G401 (cell line): ENCODE data around the gene DAB2IP. TPM values are rescaled to one million over a fixed set of nuclear protein-coding genes. Genes with fewer than 3 reads are reported as not detected.

Experiments
- DNase-seq: peaks from one replicate; pipeline ENCODE4 v3.0.0-alpha.2; 2015; ENCODE audit warnings: low spot score
- in situ Hi-C: cut with HindIII; loops from 2 replicates; pipeline ENCODE4 v1.10.0; 2016; ENCODE audit warnings: low sequenced_read_pairs, mixed read lengths
- total RNA-seq: library from RNA; depleted of rRNA; stranded (reverse); fragments of >200 nt; shearing (Covaris generic); gene quantifications from 2 replicates; pipeline ENCODE4 v1.2.3, GENCODE V29; 2014

Gene DAB2IP
- total RNA-seq, 1 experiment from 2014 or later = 44.9 TPM

- in situ Hi-C loops = no loop called here
- DNase-seq = peak; percentile 93
Measured at GRCh38 chr9:121675969-121676822, 24.8 kb downstream of the DAB2IP start.

- peak; percentile 70 for DNase-seq
- in situ Hi-C loops = no loop called here
Measured at GRCh38 chr9:121676926-121677325, 25.5 kb downstream of the DAB2IP start.

- in situ Hi-C loops = no loop called here
- no peak for DNase-seq
Measured at GRCh38 chr9:121678501-121679022, 27.1 kb downstream of the DAB2IP start.

GRCh38 chr9:121679901-121680635 lies 28.6 kb downstream of the DAB2IP start:
- in situ Hi-C loops = no loop called here
- DNase-seq = no peak

- in situ Hi-C loops = no loop called here
- no peak for DNase-seq
Measured at GRCh38 chr9:121681404-121681803, 30.0 kb downstream of the DAB2IP start.

GRCh38 chr9:121682201-121682600 lies 30.8 kb downstream of the DAB2IP start:
- in situ Hi-C loops = no loop called here
- no peak for DNase-seq

- DNase-seq = no peak
- in situ Hi-C loops = no loop called here
Measured at GRCh38 chr9:121682926-121683515, 31.6 kb downstream of the DAB2IP start.

- DNase-seq = no peak
- in situ Hi-C loops = no loop called here
Measured at GRCh38 chr9:121683652-121684051, 32.2 kb downstream of the DAB2IP start.

- in situ Hi-C loops = no loop called here
- DNase-seq = no peak
Measured at GRCh38 chr9:121684381-121685145, 33.1 kb downstream of the DAB2IP start.

GRCh38 chr9:121685146-121685794 lies 33.8 kb downstream of the DAB2IP start:
- in situ Hi-C loops = no loop called here
- DNase-seq = no peak

GRCh38 chr9:121685795-121686377 lies 34.5 kb downstream of the DAB2IP start:
- no peak for DNase-seq
- in situ Hi-C loops = no loop called here

GRCh38 chr9:121686930-121687541 lies 35.6 kb downstream of the DAB2IP start:
- DNase-seq = peak; percentile 81
- in situ Hi-C loops = no loop called here

GRCh38 chr9:121688146-121688680 lies 36.8 kb downstream of the DAB2IP start:
- no peak for DNase-seq
- in situ Hi-C loops = no loop called here

GRCh38 chr9:121688681-121689080 lies 37.2 kb downstream of the DAB2IP start:
- DNase-seq = no peak
- in situ Hi-C loops = no loop called here

- DNase-seq = no peak
- in situ Hi-C loops = loop anchor here (5.0 kb wide), 1 partner anchor 38 kb away; no protein-coding TSS in a partner anchor
Measured at GRCh38 chr9:121689461-121690157, 38.2 kb downstream of the DAB2IP start.

GRCh38 chr9:121690316-121690715 lies 38.9 kb downstream of the DAB2IP start:
- in situ Hi-C loops = loop anchor here (5.0 kb wide), 1 partner anchor 37 kb away; no protein-coding TSS in a partner anchor
- DNase-seq = no peak

GRCh38 chr9:121690766-121691165 lies 39.3 kb downstream of the DAB2IP start:
- in situ Hi-C loops = loop anchor here (5.0 kb wide), 1 partner anchor 37 kb away; no protein-coding TSS in a partner anchor

More at GRCh38 chr9:121690766-121691165, 39.3 kb downstream of the DAB2IP start:
- DNase-seq = no peak
